Activated CD4-positive, alpha-beta T cell treated with anti-CD3 and anti-CD28 coated beads for 48 hours (primary cell): Measurements from ENCODE around the gene B4GALNT4.
"Not testable (repeated sequence)": the region's sequence is repeated elsewhere in the genome, so short reads cannot be mapped to it uniquely, and the experiment has no call there.

Source experiments
- DNase-seq: peaks from one replicate; pipeline ENCODE4 v3.0.0-alpha.2; 2020

Gene B4GALNT4

GRCh38 chr11:409008-409599, 39.8 kb downstream of the B4GALNT4 start:
- DNase-seq = no peak

- no peak for DNase-seq
Measured at GRCh38 chr11:409600-410483, 40.5 kb downstream of the B4GALNT4 start.

GRCh38 chr11:410711-411110, 41.4 kb downstream of the B4GALNT4 start:
- DNase-seq = not testable (repeated sequence)

- not testable (repeated sequence) for DNase-seq
Measured at GRCh38 chr11:411520-411919, 42.2 kb downstream of the B4GALNT4 start.

GRCh38 chr11:412641-413119, 43.4 kb downstream of the B4GALNT4 start:
- no peak for DNase-seq

GRCh38 chr11:413120-414081, 44.1 kb downstream of the B4GALNT4 start:
- DNase-seq = no peak

GRCh38 chr11:414318-414857, 45.1 kb downstream of the B4GALNT4 start:
- DNase-seq = no peak

GRCh38 chr11:415640-416041, 46.3 kb downstream of the B4GALNT4 start:
- DNase-seq = no peak

- DNase-seq = no peak
Measured at GRCh38 chr11:416051-416756, 46.9 kb downstream of the B4GALNT4 start.

- peak; percentile 52 for DNase-seq
Measured at GRCh38 chr11:416757-417621, 47.7 kb downstream of the B4GALNT4 start.

- DNase-seq = no peak
Measured at GRCh38 chr11:417652-418342, 48.5 kb downstream of the B4GALNT4 start.

- DNase-seq = no peak
Measured at GRCh38 chr11:418343-419247, 49.3 kb downstream of the B4GALNT4 start.

- DNase-seq = no peak
Measured at GRCh38 chr11:419248-420005, 50.1 kb downstream of the B4GALNT4 start.

GRCh38 chr11:420054-420910, 51.0 kb downstream of the B4GALNT4 start:
- DNase-seq = no peak

- DNase-seq = no peak
Measured at GRCh38 chr11:420911-421321, 51.6 kb downstream of the B4GALNT4 start.

GRCh38 chr11:422249-422656, 53.0 kb downstream of the B4GALNT4 start:
- DNase-seq = no peak

GRCh38 chr11:424232-424631, 54.9 kb downstream of the B4GALNT4 start:
- no peak for DNase-seq
